ENCODE data around the gene ANAPC4. TPM values are rescaled to one million over a fixed set of nuclear protein-coding genes. Genes with fewer than 3 reads are reported as not detected.

The ANAPC4 gene
- total and polyA plus RNA-seq, 2 of the 13 experiments (the other 11 are each of a cell fraction or from before 2014, with no cell fraction given) = 14.5 to 30.2 TPM

DNA sequence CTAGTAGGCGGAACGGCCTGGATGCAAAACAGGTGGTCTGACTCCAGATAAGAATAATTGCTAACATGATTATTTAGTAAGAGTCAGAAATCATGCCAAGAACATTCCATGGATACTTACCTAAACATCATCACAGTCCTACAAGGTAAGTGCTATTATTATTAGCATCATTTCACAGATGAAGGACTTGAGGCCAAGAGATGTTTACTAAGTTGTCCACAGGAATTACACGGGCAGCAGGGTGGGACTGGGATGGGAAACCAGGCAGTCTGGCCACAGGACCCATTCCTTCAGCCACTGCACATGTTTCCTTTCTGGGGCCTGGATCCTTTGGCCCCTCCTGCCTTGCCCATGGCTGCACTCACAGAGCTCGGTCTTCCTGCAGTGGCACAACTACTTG, 48.3 kb downstream of the ANAPC4 start:
- H3K4me3 ChIP-seq (replicated peaks in 1 of 3; ENCODE audit: insufficient read depth in 1 of 3, low read depth in 2 of 3, low read length in 3 of 3) = no peak overlapping the region
- 89% methylated on average over 3 of the region's 4 CpGs for WGBS (ENCODE audit: low lambda C conversion rate)
- H3K4me1 ChIP-seq (ENCODE audit: insufficient read depth, low read length) = peaks cover 11% of the 10 kb centered on the region
- H3K27ac ChIP-seq (ENCODE audit: extremely low read length, insufficient read depth, low read length) = no peak overlapping the region
- no peak overlapping the region for H3K9ac ChIP-seq (ENCODE audit: insufficient read depth, low read depth, low read length)
- FAIRE-seq (no peak), DNase-seq (ENCODE audit: low spot score) (no peak), ATAC-seq (no peak)
- intact Hi-C loops (cut with micrococcal nuclease; ENCODE audit: unreplicated experiment) = no loop called here
- H3K36me3 ChIP-seq (replicated peaks in 1 of 2; ENCODE audit: control insufficient read depth in 1 of 2, insufficient read depth in 2 of 2, low read length in 2 of 2) = no peaks in the 10 kb centered on the region
- no peaks in the 10 kb centered on the region for H4K20me1 ChIP-seq (ENCODE audit: insufficient read depth, low read length)
- in situ Hi-C loops (cut with HindIII; ENCODE audit: extremely low pct_ligation_motif_present, low pct_unique_long_range_greater_than_20kb) = no loop called here
- ChIA-PET CTCF (ENCODE audit: low intra/inter-chr PET ratio, low total read pairs) (no interaction called here), POLR2A (no interaction called here)
- H3K27me3 ChIP-seq (ENCODE audit: control insufficient read depth in 1 of 2, insufficient read depth in 2 of 2, low read length in 2 of 2) = no peaks in the 10 kb centered on the region
- no TSS peak for BruUV-seq (replicated peaks)
- no peaks in the 10 kb centered on the region for H3K79me2 ChIP-seq (ENCODE audit: insufficient read depth, low read length)
- no peak overlapping the region for H2AFZ ChIP-seq (ENCODE audit: low read length)
- H3K9me3 ChIP-seq (ENCODE audit: low read length) = no peaks in the 10 kb centered on the region
- no peak overlapping the region for H3K4me2 ChIP-seq (ENCODE audit: low read depth, low read length)
- TF ChIP-seq ZNF318 (CRISPR knock-in tag; IDR thresholded peaks at IDR 0.05) (no peak), ZBTB46 (CRISPR knock-in tag; IDR thresholded peaks at IDR 0.05; ENCODE audit: borderline replicate concordance) (no peak), HNF4G (IDR thresholded peaks at IDR 0.05; ENCODE audit: borderline replicate concordance, low read depth, low read length) (no peak), HNF4G (CRISPR knock-in tag; IDR thresholded peaks at IDR 0.05; ENCODE audit: borderline replicate concordance, low read depth) (no peak), STAT5B (CRISPR knock-in tag; IDR thresholded peaks at IDR 0.05) (no peak), ZNF292 (CRISPR knock-in tag; IDR thresholded peaks at IDR 0.05; ENCODE audit: borderline replicate concordance, low read depth) (no peak), BRF2 (CRISPR knock-in tag; IDR thresholded peaks at IDR 0.05) (no peak), MIXL1 (CRISPR knock-in tag; IDR thresholded peaks at IDR 0.05) (no peak), ZBTB43 (CRISPR knock-in tag; conservative IDR thresholded peaks at IDR 0.05) (no peak)
- TF ChIP-seq, protein P1, sequence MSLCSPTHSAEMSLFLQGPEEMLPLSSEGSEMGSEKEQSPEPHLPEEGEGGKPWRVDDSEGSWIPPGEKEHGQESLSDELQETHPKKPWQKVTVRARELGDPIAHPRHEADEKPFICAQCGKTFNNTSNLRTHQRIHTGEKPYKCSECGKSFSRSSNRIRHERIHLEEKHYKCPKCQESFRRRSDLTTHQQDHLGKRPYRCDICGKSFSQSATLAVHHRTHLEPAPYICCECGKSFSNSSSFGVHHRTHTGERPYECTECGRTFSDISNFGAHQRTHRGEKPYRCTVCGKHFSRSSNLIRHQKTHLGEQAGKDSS (CRISPR knock-in tag; IDR thresholded peaks at IDR 0.05; ENCODE audit: borderline replicate concordance, low read depth) = no peak
